ENCODE data around the gene DEFB129.

GRCh38 chr20:235891-236290, 8.8 kb downstream of the DEFB129 start:
- peak; percentile 42 to 76 (median 61) for TF ChIP-seq CTCF (optimal IDR thresholded peaks at IDR 0.05 in 1 of 3, IDR thresholded peaks at IDR 0.05 in 1 of 3, conservative IDR thresholded peaks at IDR 0.05 in 1 of 3; ENCODE audit: extremely low read depth in 1 of 3, insufficient read depth in 2 of 3, low read length in 3 of 3)
- no peak for TF ChIP-seq EZH2 (IDR thresholded peaks at IDR 0.05; ENCODE audit: low read length)
